Measurements from ENCODE around the gene CD33. TPM values are rescaled to one million over a fixed set of nuclear protein-coding genes. Genes with fewer than 3 reads are reported as not detected.

Gene CD33
- total and polyA plus RNA-seq, 9 donors = 1.3 to 16.5 (median 2.7) TPM

- no peak within 1 kb of the TSS for H3K27ac ChIP-seq
- no peak for TF ChIP-seq CTCF (IDR thresholded peaks at IDR 0.05)
- H3K4me1 ChIP-seq (ENCODE audit: insufficient read depth) = no peaks in the 10 kb centered on the region
- intact Hi-C loops (cut with DNase I) = no loop called here
- no peak for DNase-seq
- no peak within 1 kb of the TSS for H3K4me3 ChIP-seq
- no peaks in the 10 kb centered on the region for H3K36me3 ChIP-seq
- 91 to 97% (median 92%) methylated on average over 20 to 23 of the region's 23 CpGs for WGBS, 3 donors
- no peaks in the 10 kb centered on the region for H3K27me3 ChIP-seq
- no peaks in the 10 kb centered on the region for H3K9me3 ChIP-seq
Measured at GRCh38 chr19:51250786-51251467, 26.0 kb downstream of the CD33 start, which contains the start of gene SIGLECL1. Gene SIGLECL1 (plus strand): TSS chr19:51251080. CDS start chr19:51264073, 12,993 bp downstream.

- TF ChIP-seq POLR2A (IDR thresholded peaks at IDR 0.05) = no peak
- no peak for TF ChIP-seq CTCF (IDR thresholded peaks at IDR 0.05)
- TF ChIP-seq EP300 (IDR thresholded peaks at IDR 0.05) = no peak
- H3K4me1 ChIP-seq (ENCODE audit: insufficient read depth) = no peaks in the 10 kb centered on the region
- no peak overlapping the region for H3K27ac ChIP-seq
Measured at GRCh38 chr19:51251468-51251820, 26.6 kb downstream of the CD33 start.

GRCh38 chr19:51252306-51253079 lies 27.6 kb downstream of the CD33 start:
- no peak for DNase-seq
- H3K4me1 ChIP-seq (ENCODE audit: insufficient read depth) = no peaks in the 10 kb centered on the region
- intact Hi-C loops (cut with DNase I) = no loop called here
- no peaks in the 10 kb centered on the region for H3K36me3 ChIP-seq
- TF ChIP-seq POLR2A (IDR thresholded peaks at IDR 0.05) (no peak), CTCF (IDR thresholded peaks at IDR 0.05) (no peak), EP300 (IDR thresholded peaks at IDR 0.05) (no peak)
- H3K4me3 ChIP-seq = no peak overlapping the region
- no peaks in the 10 kb centered on the region for H3K9me3 ChIP-seq
- H3K27me3 ChIP-seq = no peaks in the 10 kb centered on the region
- H3K27ac ChIP-seq = no peak overlapping the region
- 72 to 77% (median 76%) methylated on average over 9 of the region's 9 CpGs for WGBS, 3 donors

More at GRCh38 chr19:51251468-51251820, 26.6 kb downstream of the CD33 start:
- no peak overlapping the region for H3K4me3 ChIP-seq
- H3K36me3 ChIP-seq = no peaks in the 10 kb centered on the region
- no peaks in the 10 kb centered on the region for H3K27me3 ChIP-seq
- H3K9me3 ChIP-seq = no peaks in the 10 kb centered on the region
- intact Hi-C loops (cut with DNase I) = no loop called here
- WGBS, 3 donors = 73 to 81% (median 80%) methylated on average over 9 of the region's 9 CpGs
- DNase-seq = no peak

GRCh38 chr19:51253088-51253806 lies 28.4 kb downstream of the CD33 start:
- H3K27me3 ChIP-seq = no peaks in the 10 kb centered on the region
- intact Hi-C loops (cut with DNase I) = no loop called here
- H3K4me1 ChIP-seq (ENCODE audit: insufficient read depth) = no peaks in the 10 kb centered on the region
- no peak overlapping the region for H3K27ac ChIP-seq
- no peak for DNase-seq
- no peaks in the 10 kb centered on the region for H3K9me3 ChIP-seq
- no peak for TF ChIP-seq CTCF (IDR thresholded peaks at IDR 0.05)
- no peak for TF ChIP-seq EP300 (IDR thresholded peaks at IDR 0.05)
- TF ChIP-seq POLR2A (IDR thresholded peaks at IDR 0.05) = no peak
- H3K4me3 ChIP-seq = no peak overlapping the region
- WGBS, 3 donors = 69 to 79% (median 74%) methylated on average over 1 of the region's 1 CpG
- no peaks in the 10 kb centered on the region for H3K36me3 ChIP-seq
